Measurements from ENCODE around the gene KCNQ1.

KCNQ1 gene, protein sequence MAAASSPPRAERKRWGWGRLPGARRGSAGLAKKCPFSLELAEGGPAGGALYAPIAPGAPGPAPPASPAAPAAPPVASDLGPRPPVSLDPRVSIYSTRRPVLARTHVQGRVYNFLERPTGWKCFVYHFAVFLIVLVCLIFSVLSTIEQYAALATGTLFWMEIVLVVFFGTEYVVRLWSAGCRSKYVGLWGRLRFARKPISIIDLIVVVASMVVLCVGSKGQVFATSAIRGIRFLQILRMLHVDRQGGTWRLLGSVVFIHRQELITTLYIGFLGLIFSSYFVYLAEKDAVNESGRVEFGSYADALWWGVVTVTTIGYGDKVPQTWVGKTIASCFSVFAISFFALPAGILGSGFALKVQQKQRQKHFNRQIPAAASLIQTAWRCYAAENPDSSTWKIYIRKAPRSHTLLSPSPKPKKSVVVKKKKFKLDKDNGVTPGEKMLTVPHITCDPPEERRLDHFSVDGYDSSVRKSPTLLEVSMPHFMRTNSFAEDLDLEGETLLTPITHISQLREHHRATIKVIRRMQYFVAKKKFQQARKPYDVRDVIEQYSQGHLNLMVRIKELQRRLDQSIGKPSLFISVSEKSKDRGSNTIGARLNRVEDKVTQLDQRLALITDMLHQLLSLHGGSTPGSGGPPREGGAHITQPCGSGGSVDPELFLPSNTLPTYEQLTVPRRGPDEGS

DNA sequence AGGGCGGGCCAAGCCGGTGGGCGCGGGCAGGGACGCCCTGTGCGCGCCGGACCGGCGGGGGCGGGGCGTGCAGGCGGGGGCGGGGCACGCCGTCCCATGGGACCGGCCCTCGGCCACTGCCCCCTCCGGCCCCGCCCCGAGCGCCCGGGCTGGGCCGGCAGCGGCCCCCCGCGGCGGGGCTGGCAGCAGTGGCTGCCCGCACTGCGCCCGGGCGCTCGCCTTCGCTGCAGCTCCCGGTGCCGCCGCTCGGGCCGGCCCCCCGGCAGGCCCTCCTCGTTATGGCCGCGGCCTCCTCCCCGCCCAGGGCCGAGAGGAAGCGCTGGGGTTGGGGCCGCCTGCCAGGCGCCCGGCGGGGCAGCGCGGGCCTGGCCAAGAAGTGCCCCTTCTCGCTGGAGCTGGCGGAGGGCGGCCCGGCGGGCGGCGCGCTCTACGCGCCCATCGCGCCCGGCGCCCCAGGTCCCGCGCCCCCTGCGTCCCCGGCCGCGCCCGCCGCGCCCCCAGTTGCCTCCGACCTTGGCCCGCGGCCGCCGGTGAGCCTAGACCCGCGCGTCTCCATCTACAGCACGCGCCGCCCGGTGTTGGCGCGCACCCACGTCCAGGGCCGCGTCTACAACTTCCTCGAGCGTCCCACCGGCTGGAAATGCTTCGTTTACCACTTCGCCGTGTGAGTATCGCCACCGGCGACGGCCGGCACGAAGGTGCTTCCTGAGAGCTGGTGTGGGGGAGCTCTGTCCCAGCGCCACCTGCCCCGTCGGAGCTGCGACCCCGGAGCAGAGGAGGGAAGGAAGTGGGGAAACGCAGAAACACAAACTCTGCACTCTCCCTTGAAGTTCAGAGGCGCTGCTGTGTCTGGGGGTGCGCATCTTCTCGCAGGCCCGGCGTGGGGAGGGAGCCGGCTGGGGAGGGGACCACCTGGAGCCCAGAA, at the start of gene KCNQ1:
TSS of gene KCNQ1 (plus strand) at position 188 of the 925 bp plus-strand sequence. CDS start at position 279, 91 bp downstream.
- peak; percentile 49 to 73 for DNase-seq

DNA sequence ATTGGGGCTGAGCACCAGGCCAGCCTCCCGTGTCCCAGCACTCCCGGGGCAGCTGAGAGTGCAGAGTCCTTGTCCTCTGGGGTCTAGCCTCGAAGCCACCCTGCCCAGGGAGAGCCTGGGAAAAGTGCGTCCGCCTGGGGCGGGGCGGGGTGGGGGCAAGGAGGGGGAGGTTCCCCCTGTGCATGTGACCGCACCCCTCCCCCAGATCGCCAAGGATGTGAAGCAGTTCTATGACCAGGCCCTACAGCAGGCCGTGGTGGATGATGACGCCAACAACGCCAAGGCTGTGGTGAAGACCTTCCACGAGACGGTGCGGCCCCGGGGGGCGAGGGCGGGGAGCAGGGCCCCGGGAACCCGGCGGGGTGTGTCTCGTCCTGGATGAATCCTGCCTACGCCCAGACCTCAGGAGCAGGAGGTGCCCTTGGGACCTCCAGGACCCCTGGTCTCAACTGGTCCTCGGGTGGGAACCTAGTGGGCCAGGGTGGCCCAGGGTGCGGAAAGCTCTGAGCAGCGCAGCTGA, 49.5 kb upstream of the KCNQ1 start:
- no peak for DNase-seq

DNA sequence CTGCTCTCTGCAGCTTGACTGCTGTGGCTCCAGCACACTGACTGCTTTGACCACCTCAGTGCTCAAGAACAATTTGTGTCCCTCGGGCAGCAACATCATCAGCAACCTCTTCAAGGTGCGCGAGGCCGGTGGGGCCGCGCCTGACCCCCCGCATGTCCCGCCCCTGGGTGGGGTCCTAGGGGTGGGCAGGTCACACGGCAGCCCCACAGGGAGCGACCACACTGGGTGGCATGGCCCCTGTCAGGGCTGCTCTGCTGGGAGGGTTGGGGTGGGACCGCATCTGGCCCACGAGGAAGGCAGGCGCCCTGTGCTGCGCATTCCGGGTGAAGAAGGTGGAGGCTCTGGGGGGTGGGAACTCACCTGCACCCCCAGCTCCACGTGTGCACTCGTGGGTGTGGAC, 49.0 kb upstream of the KCNQ1 start:
- DNase-seq, result no peak

DNA sequence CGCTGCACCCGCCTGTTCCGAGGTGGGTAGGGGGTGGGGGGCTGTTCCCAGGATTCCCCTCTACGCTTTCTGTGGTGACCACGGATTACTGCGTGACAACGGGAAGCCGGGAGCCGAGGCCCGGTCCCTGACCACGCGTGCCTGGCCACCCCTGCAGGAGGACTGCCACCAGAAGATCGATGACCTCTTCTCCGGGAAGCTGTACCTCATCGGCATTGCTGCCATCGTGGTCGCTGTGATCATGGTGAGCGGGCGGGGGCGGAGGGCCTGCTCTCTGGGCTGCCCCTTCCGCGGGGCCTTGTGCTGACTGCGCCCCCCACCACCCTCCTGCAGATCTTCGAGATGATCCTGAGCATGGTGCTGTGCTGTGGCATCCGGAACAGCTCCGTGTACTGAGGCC, 48.3 kb upstream of the KCNQ1 start:
- no peak for DNase-seq

DNA sequence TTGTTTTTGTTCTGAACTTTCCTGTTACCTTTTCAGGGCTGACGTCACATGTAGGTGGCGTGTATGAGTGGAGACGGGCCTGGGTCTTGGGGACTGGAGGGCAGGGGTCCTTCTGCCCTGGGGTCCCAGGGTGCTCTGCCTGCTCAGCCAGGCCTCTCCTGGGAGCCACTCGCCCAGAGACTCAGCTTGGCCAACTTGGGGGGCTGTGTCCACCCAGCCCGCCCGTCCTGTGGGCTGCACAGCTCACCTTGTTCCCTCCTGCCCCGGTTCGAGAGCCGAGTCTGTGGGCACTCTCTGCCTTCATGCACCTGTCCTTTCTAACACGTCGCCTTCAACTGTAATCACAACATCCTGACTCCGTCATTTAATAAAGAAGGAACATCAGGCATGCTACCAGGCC, 47.8 kb upstream of the KCNQ1 start:
- no peak for DNase-seq

DNA sequence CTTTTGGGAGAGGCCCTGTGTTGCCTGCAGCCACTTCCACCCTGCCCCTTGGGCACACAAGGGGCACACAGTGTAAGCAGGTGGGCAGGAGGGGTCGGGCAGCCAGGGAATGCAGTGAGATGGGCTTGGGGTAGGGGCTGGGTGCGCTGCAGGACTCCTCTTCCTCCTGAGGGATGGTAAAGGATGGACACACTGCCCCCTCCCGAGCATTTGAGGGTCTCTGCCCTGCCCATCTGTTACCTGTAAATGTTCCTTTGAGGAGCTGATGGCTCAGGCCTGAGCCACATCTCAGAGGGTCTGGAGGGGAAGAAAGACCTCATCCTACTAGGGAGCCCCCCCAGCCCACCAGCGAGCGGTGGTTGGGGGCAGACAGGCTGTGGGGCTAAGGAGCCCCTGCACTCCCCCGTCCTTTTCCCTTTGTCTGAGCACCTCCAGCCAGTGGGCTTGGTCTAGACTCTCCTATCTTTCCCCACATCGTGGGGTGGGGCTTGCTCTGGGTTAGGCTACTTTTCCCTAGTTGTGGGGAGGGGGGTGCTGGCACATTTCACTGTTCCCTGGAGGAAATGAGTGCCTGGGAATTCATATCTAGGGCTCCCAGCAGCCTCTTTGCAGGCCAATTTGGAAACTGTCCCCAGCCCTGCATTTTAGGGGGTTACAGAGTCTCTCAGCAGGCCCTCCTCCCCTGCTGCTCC, 46.0 kb upstream of the KCNQ1 start:
- DNase-seq, result no peak

DNA sequence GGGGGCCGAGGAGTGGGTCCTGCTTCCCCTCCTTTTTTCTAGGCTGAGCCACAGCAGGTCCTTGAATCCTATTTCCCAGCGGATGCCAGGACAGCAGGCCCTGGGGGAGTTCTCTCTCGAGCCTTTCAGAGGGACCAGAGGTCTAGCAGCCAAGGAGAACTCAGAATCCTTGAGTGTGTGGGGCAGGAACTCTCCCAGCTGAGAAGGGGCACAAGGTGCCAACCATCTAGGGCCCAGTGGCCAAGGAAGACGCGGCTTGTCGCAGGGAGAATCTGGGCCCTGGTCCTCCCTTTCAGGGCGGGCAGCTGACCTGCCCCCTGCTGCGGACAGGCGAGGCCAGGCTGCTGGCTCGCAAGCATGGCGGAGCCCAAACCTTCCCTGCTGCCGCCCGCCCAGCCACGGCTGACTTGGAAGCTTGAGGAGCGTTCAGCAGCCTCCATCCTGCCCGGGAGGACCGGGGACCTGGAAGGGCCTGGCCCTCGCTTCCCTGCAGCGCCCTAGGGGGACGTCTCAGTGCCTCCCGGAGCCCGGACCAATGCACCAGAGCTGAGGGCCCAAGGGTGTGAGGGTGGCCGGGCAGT, 45.2 kb upstream of the KCNQ1 start:
- DNase-seq, result no peak

DNA sequence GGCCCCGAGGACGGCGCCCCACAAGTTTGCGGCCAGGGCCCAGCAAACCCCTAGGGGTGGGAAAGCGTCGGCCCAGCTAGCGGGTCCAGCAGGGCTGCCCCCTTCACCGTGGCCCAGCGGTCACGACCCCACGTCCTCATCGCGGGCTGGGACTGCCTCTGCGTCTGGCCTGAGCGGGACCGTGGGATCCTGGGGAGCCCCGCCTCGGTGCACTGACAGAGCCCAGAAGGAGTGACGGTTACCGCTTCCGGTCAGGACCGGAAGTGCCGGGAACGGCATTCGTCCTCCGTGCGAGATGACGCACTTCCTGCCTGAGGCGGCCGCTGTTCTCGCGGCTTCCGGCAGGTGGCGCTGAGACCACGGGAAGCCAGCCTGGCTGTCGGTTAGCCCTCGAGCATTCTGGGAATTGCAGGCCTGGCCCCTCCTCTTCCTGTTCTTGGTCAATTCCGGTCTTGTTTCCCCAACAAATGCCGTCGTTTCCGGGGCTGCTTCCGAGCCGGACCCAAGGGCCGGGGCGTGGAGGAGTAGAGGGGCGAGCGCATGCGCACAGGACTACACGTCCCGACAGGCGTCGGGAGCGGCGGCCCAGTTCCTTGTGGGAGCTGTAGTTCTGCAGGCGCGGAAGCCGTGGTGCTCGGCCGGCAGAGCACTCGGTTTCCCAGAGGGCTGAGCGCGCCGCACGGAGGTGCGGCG, 44.6 kb upstream of the KCNQ1 start, which contains the start of gene TSSC4:
TSS of gene TSSC4 (plus strand) at position 682 of the 693 bp plus-strand sequence. CDS start 1,884 bp downstream, outside the sequence.
- DNase-seq, result peak; percentile 98 to 99

DNA sequence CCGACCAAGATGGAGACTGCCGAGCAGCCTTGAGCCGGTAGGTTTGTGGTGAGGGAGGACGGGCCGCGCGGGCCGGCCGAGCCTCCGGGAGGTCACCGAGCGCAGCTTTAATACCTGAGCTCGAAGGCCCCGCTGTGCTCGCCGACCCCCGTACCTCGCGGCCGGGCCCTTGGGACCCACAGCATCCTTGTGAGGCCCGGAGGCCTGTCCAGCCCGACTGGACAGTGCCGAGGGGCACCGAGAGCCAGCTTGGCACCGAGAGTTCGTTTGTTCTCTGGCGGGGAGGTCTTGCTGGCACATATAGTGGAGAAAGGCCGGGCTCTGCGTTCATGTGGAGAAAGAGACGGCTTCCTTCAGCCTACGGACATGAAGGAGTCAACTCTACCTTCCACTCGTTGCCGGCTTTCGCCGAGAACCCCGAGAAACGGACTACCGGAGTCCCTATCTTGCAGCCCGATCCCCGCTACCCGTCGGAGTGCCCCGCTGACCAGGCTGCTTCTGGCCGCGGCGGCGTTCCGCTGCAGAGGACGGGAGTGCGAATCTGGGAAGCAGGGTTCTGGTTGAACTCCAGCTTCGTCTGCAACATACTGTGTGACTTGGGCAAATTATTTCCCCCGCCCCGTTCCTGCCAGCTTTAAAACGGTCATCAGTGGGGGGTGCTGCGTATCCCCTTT, 43.9 kb upstream of the KCNQ1 start:
- no peak for DNase-seq

DNA sequence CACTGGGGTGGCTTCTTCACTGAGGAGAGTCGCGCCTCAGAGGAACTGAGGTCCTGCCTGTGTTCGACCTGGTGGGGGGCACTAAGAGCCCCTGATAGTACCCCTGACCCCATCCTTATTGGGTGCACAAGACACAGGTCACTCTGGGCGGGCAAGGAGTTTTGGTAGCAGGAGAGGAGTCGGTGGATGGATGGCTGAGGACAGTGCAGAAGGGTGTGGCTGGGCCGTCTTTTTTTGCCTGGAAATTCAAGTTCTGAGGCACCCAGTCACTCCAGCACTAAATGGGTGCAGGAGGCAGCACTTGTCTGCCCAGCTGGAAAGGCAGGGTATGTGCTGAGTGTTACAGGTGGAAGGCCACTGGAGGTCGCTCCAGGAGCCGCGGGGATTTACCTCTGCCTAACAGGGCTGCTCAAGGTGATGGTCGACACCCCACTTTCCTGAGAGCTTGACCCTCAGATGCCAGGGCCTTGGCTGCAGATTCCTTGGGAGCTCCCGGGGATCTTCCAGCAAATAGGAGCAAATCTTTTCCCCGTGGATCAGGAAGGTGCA, 43.3 kb upstream of the KCNQ1 start:
- DNase-seq, result no peak

DNA sequence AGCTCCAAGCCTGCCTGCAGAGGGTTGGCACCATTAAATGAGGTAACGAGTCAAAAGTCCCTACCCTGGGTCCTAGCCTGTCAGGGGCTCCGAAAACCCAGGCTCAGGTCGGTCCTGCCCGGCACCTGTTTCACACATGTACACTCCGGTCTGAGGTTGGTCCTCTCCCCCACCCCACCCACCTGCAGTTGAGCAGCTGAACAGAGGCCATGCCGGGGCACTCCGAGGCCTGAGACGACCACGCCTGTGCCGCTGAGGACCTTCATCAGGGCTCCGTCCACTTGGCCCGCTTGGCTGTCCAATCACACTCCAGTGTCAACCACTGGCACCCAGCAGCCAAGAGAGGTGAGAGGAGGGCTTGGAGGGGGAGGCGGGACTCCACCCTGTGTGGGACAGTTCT, 42.7 kb upstream of the KCNQ1 start:
- DNase-seq, result no peak

DNA sequence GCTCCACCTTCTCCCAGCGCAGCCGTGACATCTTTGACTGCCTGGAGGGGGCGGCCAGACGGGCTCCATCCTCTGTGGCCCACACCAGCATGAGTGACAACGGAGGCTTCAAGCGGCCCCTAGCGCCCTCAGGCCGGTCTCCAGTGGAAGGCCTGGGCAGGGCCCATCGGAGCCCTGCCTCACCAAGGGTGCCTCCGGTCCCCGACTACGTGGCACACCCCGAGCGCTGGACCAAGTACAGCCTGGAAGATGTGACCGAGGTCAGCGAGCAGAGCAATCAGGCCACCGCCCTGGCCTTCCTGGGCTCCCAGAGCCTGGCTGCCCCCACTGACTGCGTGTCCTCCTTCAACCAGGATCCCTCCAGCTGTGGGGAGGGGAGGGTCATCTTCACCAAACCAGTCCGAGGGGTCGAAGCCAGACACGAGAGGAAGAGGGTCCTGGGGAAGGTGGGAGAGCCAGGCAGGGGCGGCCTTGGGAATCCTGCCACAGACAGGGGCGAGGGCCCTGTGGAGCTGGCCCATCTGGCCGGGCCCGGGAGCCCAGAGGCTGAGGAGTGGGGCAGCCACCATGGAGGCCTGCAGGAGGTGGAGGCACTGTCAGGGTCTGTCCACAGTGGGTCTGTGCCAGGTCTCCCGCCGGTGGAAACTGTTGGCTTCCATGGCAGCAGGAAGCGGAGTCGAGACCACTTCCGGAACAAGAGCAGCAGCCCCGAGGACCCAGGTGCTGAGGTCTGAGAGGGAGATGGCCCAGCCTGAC, 41.7 kb upstream of the KCNQ1 start:
- no peak for DNase-seq

DNA sequence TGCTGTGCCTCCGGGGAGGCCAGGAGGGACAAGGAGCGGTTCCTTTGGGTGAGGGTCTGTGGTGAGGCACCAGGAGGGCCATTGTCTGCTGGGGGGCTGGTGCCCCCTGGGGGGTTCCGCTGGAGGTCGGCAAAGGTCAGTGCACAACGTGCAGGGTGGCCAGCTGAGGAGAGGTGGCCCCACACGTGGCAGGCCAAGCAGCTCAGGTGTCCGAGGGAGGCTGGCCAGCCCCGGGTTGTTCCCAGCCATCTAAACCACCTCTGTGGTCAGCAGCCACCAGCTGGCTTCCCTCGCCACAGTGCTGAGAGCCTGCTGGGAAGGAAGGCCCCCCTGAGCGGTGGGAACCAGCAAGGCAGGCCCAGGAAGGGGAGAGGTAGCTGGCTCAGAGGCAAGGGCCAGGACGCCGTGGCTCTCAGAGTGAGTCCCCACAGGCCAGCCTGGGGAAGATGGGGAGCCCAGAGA, 40.0 kb upstream of the KCNQ1 start:
- DNase-seq, result no peak

DNA sequence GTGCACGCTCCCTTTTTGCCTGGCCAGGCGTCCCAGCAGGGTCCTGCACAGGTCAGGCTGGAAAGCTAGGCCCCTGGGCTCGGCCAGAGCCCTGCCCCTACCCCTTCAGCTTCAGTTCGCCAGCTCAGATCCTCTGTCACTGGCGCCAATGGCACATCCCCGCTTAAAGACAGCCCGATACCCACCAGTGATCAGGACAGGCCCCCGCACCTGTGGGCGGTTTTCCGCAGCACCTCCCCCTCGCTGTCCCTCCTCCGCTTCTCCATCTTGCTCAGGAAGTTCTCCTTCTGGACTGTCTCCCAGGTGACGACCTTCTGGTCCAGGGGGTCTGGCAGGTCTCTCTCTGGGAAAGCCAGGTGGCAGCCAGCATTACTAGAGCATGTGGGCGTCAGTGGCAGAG, 38.4 kb upstream of the KCNQ1 start:
- DNase-seq, result no peak

DNA sequence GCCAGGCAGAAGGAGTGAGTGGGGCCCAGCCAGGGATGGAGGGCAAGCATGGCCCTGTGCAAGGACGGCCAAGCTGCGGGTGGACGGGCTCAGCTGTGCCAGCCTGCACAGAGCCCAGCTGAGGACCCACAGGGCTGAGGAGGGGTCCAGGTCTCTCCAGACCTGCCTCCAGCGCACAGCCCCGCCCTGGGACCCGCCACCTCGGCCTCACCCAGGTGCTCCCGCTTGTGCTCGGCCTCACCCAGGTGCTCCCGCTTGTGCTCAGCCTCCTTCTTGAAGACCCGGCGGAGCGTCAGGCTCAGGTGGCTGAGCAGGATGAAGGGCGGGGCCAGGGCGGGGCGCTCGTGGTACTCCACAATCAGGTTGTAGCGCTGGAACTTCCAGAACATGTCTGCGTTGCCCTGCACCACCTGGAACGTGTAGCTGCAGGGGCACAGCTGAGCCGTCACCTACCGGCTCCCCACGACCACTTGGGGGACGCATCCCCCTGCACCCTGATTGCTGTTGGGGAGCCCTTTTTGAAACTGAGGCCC, 37.9 kb upstream of the KCNQ1 start:
- DNase-seq, result no peak

DNA sequence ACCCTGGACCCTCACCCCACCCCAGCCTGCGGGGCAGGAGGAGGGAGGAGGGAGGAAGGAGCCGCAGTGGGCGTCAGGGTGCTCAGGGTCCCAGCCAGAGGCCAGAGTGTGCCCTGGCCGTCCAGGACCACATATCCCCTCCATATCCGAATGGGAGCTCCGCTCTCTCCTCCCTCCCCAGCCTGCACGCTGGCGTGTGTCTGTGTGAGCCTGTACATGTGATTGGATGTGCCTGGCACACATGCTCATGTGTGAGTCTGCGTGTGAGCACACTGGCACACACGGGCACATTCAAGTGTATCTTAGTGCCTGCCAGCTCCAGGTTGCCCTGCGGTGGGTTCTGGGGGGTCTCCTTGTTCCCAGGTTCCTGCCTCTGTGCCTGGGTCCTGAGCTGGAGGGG, 36.1 kb upstream of the KCNQ1 start:
- no peak for DNase-seq

DNA sequence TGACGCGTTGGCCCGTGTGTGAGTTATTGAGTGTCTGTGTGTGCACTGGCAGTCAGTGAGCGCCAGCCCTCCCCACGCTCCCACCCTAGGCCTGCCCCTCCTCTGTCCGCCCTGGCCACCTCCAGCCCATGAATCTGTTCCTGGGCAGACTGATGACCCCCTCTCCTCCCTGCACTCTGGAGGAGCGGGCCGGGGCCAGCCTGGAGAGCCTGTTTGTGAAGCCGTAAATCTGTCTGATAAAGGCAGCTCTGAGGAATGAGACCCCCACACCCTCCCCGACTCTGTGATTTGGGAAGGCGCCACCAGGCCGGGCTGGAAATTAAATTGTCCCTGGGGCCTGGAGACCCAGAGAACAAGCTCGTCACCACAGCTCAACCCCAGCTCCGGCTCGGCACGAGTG, 35.7 kb upstream of the KCNQ1 start:
- DNase-seq, result no peak

DNA sequence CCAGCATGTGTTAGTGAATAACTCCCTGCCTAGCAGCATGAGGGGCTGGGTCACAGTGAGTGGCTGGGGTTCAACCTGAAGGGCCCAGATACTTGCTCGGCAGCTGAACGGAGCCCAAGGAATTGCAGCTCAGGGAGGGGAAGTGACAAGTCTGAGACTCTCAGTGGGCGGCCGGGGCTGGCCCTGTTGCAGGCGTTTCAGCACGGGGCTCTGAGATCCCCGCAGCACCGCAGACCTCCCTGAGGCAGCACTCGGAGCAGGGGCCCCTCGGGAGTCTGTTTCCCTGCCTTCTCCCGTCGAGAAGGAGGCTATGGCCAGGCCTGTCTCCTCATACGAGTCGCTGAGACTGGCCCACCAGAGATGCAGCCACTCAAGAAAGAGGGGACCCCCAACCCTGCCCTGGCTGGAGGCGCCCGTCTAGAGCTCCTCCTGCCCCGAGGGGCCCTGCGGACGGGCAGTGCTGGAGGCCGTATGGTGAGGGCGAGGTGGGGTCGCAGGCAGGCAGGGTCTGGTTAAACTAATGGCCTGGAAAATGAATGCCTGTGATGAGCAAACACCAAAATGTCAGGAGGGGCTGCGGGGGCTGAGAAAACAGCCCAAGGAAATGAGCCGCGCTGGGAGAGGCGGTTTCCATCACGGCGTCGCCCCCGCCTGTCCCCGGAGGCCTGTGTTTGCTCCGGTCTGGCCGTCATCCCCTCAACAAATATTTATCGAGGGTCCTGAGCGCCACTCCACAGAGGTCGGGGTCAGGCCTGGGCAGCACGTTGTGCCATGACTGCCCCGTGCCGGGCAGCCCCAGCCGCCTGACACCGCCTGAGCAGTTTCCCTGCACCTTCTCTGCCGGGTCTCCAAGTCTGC, 35.0 kb upstream of the KCNQ1 start:
- DNase-seq, result no peak
